NCI-H1092 (cell line): ENCODE measurements around the gene GRM8.

Experiments
- DNase-seq: peaks from one replicate; lab custom pipeline; 2025; lab: John Stamatoyannopoulos, UW

The GRM8 gene

GRCh38 chr7:127146746-127147536 lies 105.8 kb downstream of the GRM8 start:
- DNase-seq: no peak

GRCh38 chr7:127137146-127137545 lies 115.6 kb downstream of the GRM8 start:
- no peak for DNase-seq

GRCh38 chr7:127135871-127136485 lies 116.8 kb downstream of the GRM8 start:
- DNase-seq: no peak

GRCh38 chr7:127123220-127123619 lies 129.5 kb downstream of the GRM8 start:
- DNase-seq: no peak

GRCh38 chr7:127119517-127119916 lies 133.2 kb downstream of the GRM8 start:
- DNase-seq: no peak

- DNase-seq: no peak
These were observed 137.9 kb downstream of the GRM8 start for GRCh38 chr7:127114742-127115265.

- no peak for DNase-seq
These were observed 145.1 kb downstream of the GRM8 start for GRCh38 chr7:127107601-127108007.

GRCh38 chr7:127093340-127093739 lies 159.4 kb downstream of the GRM8 start:
- no peak for DNase-seq

GRCh38 chr7:127091620-127092019 lies 161.1 kb downstream of the GRM8 start:
- DNase-seq: no peak

GRCh38 chr7:127089146-127089545 lies 163.6 kb downstream of the GRM8 start:
- DNase-seq: no peak

- DNase-seq: no peak
These were observed 171.2 kb downstream of the GRM8 start for GRCh38 chr7:127081539-127081938.

- DNase-seq: no peak
These were observed 172.2 kb downstream of the GRM8 start for GRCh38 chr7:127080576-127080975.

- no peak for DNase-seq
These were observed 185.8 kb downstream of the GRM8 start for GRCh38 chr7:127066974-127067373.

GRCh38 chr7:127059475-127059874 lies 193.3 kb downstream of the GRM8 start:
- DNase-seq: no peak

GRCh38 chr7:127057918-127058317 lies 194.8 kb downstream of the GRM8 start:
- DNase-seq: no peak

- DNase-seq: no peak
These were observed 196.5 kb downstream of the GRM8 start for GRCh38 chr7:127056202-127056601.

GRCh38 chr7:127047521-127047920 lies 205.2 kb downstream of the GRM8 start:
- no peak for DNase-seq

- DNase-seq: no peak
These were observed 210.9 kb downstream of the GRM8 start for GRCh38 chr7:127041689-127042452.

GRCh38 chr7:127040042-127040441 lies 212.7 kb downstream of the GRM8 start:
- no peak for DNase-seq

GRCh38 chr7:127039541-127039940 lies 213.2 kb downstream of the GRM8 start:
- no peak for DNase-seq

- DNase-seq: no peak
These were observed 217.4 kb downstream of the GRM8 start for GRCh38 chr7:127035203-127035849.

- DNase-seq: no peak
These were observed 218.4 kb downstream of the GRM8 start for GRCh38 chr7:127034186-127034806.
